Tibial nerve (tissue), 4 donors: Measurements from ENCODE around the gene TBPL2. TPM values are rescaled to one million over a fixed set of nuclear protein-coding genes. Genes with fewer than 3 reads are reported as not detected.

Experiments
- DNase-seq, 2 donors: peaks; one replicate each; pipeline ENCODE4 v3.0.0-alpha.2; 2019; ENCODE audit warnings: low spot score in 2 of 2
- H3K27ac ChIP-seq, 4 donors: fragments of 200-600 bp; sonication (generic) in 3 of 4; one replicate each; pipeline ENCODE4 v1.5.1; 2017 to 2019; ENCODE audit warnings: mild to moderate bottlenecking in 1 of 4
- H3K27me3 ChIP-seq, 2 donors: fragments of 200-600 bp; sonication (generic) in 1 of 2; one replicate each; pipeline versions ENCODE4 v1.5.1 to v1.6.0; 2017 to 2019
- H3K36me3 ChIP-seq, 3 donors: fragments of 200-600 bp; sonication (generic); one replicate each; pipeline ENCODE4 v1.5.1; 2018 to 2019
- H3K4me1 ChIP-seq, 4 donors: fragments of 200-600 bp; sonication (generic) in 3 of 4; one replicate each; pipeline ENCODE4 v1.5.1; 2017 to 2019
- H3K4me3 ChIP-seq, 4 donors: fragments of 200-600 bp; sonication (generic) in 3 of 4; one replicate each; pipeline ENCODE4 v1.5.1; 2017 to 2019; ENCODE audit warnings: mild to moderate bottlenecking in 1 of 4, moderate library complexity in 1 of 4
- H3K9me3 ChIP-seq, 4 donors: fragments of 200-600 bp; sonication (generic) in 3 of 4; one replicate each; pipeline ENCODE4 v1.5.1; 2017 to 2019
- CTCF ChIP-seq, 5 experiments: fragments of 200-600 bp in 3 of 5; fragments of 450-650 bp in 2 of 5; sonication (generic) in 3 of 5; IDR thresholded peaks; one replicate each; pipeline ENCODE4 v1.5.1; 2016 to 2019; ENCODE audit warnings: antibody characterized with exemption in 5 of 5, mild to moderate bottlenecking in 3 of 5, moderate library complexity in 2 of 5
- EP300 ChIP-seq, 2 donors: sonication (generic); formaldehyde crosslinking; IDR thresholded peaks; one replicate each; pipeline ENCODE4 v1.6.1; 2017; ENCODE audit warnings: antibody characterized with exemption in 2 of 2, mild to moderate bottlenecking in 1 of 2
- POLR2A ChIP-seq, 2 donors: fragments of 450-650 bp; IDR thresholded peaks; one replicate each; pipeline ENCODE4 v1.6.1; 2017; ENCODE audit warnings: antibody characterized with exemption in 2 of 2, mild to moderate bottlenecking in 2 of 2, moderate library complexity in 2 of 2
- WGBS, 2 donors: methylation state at CpG; one replicate each; pipeline ENCODE4 v1.1.5; 2018; 5-methylcytosine and 5-hydroxymethylcytosine counted together
- total RNA-seq, 4 donors: library from RNA; depleted of rRNA; stranded (reverse); fragments of >200 nt; gene quantifications; one replicate each; pipeline ENCODE4 v1.1.0, GENCODE V29; 2016

TBPL2 gene
- total RNA-seq, 4 donors from 2014 or later: 0.90 TPM; not detected in 3

GRCh38 chr14:55416866-55417265 is 23.6 kb downstream of the TBPL2 start:
- H3K27ac ChIP-seq: no peak overlapping the region
- H3K27me3 ChIP-seq: peaks cover 0 to 11% of the 10 kb centered on the region in 2 donors
- no peaks in the 10 kb centered on the region for H3K9me3 ChIP-seq
- peaks cover 0 to 4% (median 0%) of the 10 kb centered on the region in 4 donors for H3K4me1 ChIP-seq
- DNase-seq: no peak
- H3K4me3 ChIP-seq: no peak overlapping the region
- no peaks in the 10 kb centered on the region for H3K36me3 ChIP-seq
- TF ChIP-seq POLR2A (IDR thresholded peaks at IDR 0.05) (no peak), EP300 (IDR thresholded peaks at IDR 0.05) (no peak), CTCF (IDR thresholded peaks at IDR 0.05) (no peak)
- WGBS, 2 donors: 44 to 45% methylated on average over 5 of the region's 5 CpGs

DNA sequence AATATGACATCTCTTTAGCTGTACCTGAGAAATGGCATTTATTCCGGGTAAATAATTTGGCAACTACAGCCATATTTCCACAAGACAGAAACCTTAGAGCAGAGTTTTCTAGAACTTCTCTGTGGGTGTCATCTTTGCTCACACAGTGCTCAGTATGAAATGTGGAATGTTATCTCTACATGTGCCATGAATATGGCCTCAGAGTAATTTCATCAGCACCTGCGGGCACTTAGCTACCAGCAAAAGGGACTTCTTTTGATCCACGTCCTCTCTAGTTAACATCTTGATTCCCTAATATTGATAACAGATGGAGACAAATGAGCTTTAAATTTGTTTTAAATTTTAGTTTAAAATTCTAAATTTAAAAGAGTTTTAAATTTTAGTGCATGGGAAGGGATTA is 25.9 kb downstream of the TBPL2 start:
- Histone ChIP-seq H3K36me3 (no peaks in the 10 kb centered on the region), H3K27ac (no peak overlapping the region), H3K4me1 (peaks cover 0 to 19% (median 14%) of the 10 kb centered on the region in 4 donors), H3K4me3 (no peak overlapping the region), H3K27me3 (peaks cover 0 to 11% of the 10 kb centered on the region in 2 donors), H3K9me3 (no peaks in the 10 kb centered on the region)
- 71 to 72% methylated on average over 3 of the region's 3 CpGs for WGBS, 2 donors
- no peak for DNase-seq
- TF ChIP-seq POLR2A (IDR thresholded peaks at IDR 0.05) (no peak), CTCF (IDR thresholded peaks at IDR 0.05) (no peak), EP300 (IDR thresholded peaks at IDR 0.05) (no peak)

DNA sequence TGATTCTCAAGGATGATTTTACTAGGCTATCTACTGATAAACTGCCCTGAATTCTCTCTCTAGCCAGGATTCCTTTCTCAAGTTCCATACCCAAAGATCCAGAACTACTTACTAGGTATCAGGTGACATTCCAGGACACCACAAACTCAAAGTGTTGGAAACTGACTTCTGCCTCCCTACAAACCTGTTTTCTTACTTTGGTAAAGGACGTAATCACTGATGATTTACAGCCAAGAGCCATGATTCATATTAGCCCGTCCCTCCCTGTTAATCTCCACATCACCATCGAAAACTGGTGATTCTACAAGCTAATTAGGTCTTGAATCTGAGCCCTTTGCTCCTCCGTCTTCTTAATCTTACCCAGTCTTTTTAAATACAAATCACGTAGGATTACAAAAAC is 27.7 kb downstream of the TBPL2 start:
- TF ChIP-seq POLR2A (IDR thresholded peaks at IDR 0.05): no peak
- TF ChIP-seq EP300 (IDR thresholded peaks at IDR 0.05): no peak
- TF ChIP-seq CTCF (IDR thresholded peaks at IDR 0.05): no peak
- 68 to 78% methylated on average over 5 of the region's 5 CpGs for WGBS, 2 donors
- H3K9me3 ChIP-seq: no peaks in the 10 kb centered on the region
- peaks cover 0 to 24% (median 14%) of the 10 kb centered on the region in 4 donors for H3K4me1 ChIP-seq
- H3K36me3 ChIP-seq: peaks cover 0 to 4% (median 0%) of the 10 kb centered on the region in 3 donors
- H3K27ac ChIP-seq: peak overlapping the region in 1 of 4 donors; percentile 93
- no peak overlapping the region for H3K4me3 ChIP-seq
- DNase-seq: no peak
- H3K27me3 ChIP-seq: peaks cover 0 to 11% of the 10 kb centered on the region in 2 donors

DNA sequence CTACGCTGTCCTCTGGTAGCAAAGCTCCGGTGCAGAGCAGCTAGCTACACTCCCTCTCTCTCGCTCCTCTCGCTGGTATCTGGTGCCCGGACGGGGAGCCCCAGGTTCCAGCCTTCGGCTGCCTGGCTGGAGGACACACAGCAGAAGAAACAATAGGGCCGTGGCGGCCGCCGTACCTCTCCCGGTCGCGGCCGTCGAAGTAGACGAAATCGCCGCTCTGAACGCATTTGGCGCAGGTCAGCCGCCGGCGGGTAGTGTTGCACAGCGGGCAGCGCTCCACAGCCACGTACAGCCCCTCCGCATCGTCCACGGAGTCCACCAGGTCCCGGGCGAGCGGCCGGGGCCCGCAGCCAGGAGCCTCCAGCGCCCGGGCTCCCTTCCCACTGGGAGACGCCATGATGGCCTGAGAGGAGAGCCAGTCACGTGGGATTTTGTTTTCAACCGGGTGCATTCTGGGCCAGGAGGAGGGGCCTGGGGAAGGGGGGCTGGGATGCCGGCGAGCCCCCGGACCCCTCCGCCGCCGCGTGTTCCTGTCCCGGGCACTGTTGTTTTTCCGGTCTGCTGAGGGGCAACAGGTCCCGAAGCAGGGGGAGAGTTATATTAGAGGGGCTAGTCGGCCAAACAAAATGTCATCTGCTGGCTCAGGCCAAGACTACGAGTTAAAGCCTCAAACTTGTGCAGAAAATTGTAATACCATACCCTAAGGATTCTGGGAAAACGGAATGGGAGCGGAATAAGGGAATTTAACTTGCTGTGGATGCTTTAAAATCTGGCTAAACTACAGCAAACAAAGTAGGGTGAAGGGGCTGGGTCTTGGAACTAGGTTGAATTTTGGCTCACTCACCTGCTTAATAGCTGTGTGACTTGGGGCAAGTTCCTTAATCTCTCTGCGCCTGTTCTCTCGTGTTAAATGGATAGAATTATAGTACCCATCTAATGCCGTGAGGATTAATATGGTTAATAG is 28.7 kb downstream of the TBPL2 start, which contains the start of gene ATG14:
TSS of gene ATG14 (minus strand) at position 405 of the 964 bp plus-strand sequence. CDS start at position 397, 8 bp downstream.
- Histone ChIP-seq H3K4me1 (peaks cover 0 to 24% (median 14%) of the 10 kb centered on the region in 4 donors), H3K27ac (peak within 1 kb of the TSS; percentile 69 to 95 (median 91)), H3K9me3 (no peaks in the 10 kb centered on the region), H3K27me3 (peaks cover 0 to 11% of the 10 kb centered on the region in 2 donors), H3K36me3 (peaks cover 0 to 13% (median 0%) of the 10 kb centered on the region in 3 donors), H3K4me3 (peak within 1 kb of the TSS; percentile 79 to 100 (median 94))
- TF ChIP-seq EP300 (IDR thresholded peaks at IDR 0.05) (peak; percentile 77 to 89), CTCF (IDR thresholded peaks at IDR 0.05) (peak in 2 of 5 experiments; percentile 12), POLR2A (IDR thresholded peaks at IDR 0.05) (peak in 1 of 2 donors; percentile 60)
- WGBS, 2 donors: 3 to 4% methylated on average over 55 to 56 of the region's 57 CpGs
- DNase-seq: peak; percentile 65 to 84

DNA sequence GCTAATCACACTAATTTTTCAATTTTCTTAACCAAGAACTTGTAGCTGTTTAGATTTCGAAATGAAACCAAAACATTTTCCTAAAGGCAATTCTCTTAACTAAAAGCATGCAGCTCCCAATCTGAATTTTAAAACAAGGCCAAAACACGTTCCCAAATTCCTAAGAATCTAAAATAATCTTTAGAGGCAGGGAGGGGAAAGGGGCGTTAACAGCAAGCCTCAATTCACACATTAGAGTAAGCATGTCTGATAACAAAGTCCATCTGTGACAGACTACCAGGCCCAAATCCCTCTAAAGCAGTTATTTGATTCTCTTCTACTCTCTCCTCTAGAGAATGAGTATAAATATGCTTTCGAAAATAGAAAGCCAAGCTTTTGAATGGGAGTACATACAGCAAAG is 29.5 kb downstream of the TBPL2 start:
- no peak for DNase-seq
- peaks cover 0 to 24% (median 14%) of the 10 kb centered on the region in 4 donors for H3K4me1 ChIP-seq
- peak overlapping the region; percentile 69 to 95 (median 91) for H3K27ac ChIP-seq
- H3K36me3 ChIP-seq: peaks cover 0 to 13% (median 0%) of the 10 kb centered on the region in 3 donors
- peak overlapping the region; percentile 79 to 100 (median 94) for H3K4me3 ChIP-seq
- no peaks in the 10 kb centered on the region for H3K9me3 ChIP-seq
- H3K27me3 ChIP-seq: peaks cover 0 to 11% of the 10 kb centered on the region in 2 donors
- TF ChIP-seq POLR2A (IDR thresholded peaks at IDR 0.05) (no peak), EP300 (IDR thresholded peaks at IDR 0.05) (no peak)
- WGBS, 2 donors: 13 to 18% methylated on average over 4 of the region's 4 CpGs
